CD4-positive, alpha-beta T cell treated with Interleukin-17A for 1 hour (primary cell): ENCODE results near the gene SLC25A28.

ENCODE experiments used
- DNase-seq: peaks from one replicate; pipeline ENCODE4 v3.0.0-alpha.2; 2020

Gene SLC25A28, protein sequence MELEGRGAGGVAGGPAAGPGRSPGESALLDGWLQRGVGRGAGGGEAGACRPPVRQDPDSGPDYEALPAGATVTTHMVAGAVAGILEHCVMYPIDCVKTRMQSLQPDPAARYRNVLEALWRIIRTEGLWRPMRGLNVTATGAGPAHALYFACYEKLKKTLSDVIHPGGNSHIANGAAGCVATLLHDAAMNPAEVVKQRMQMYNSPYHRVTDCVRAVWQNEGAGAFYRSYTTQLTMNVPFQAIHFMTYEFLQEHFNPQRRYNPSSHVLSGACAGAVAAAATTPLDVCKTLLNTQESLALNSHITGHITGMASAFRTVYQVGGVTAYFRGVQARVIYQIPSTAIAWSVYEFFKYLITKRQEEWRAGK

GRCh38 chr10:99619851-99620710 lies at the start of gene SLC25A28:
SLC25A28 (minus strand) TSS chr10:99620439; CDS start chr10:99620335, 104 bp downstream.
- DNase-seq = peak; percentile 99

GRCh38 chr10:99667108-99667751 lies 47.0 kb upstream of the SLC25A28 start:
- no peak for DNase-seq

- no peak for DNase-seq
Measured at GRCh38 chr10:99665304-99665703, 45.1 kb upstream of the SLC25A28 start.

GRCh38 chr10:99661377-99661763 lies 41.1 kb upstream of the SLC25A28 start:
- no peak for DNase-seq

DNA sequence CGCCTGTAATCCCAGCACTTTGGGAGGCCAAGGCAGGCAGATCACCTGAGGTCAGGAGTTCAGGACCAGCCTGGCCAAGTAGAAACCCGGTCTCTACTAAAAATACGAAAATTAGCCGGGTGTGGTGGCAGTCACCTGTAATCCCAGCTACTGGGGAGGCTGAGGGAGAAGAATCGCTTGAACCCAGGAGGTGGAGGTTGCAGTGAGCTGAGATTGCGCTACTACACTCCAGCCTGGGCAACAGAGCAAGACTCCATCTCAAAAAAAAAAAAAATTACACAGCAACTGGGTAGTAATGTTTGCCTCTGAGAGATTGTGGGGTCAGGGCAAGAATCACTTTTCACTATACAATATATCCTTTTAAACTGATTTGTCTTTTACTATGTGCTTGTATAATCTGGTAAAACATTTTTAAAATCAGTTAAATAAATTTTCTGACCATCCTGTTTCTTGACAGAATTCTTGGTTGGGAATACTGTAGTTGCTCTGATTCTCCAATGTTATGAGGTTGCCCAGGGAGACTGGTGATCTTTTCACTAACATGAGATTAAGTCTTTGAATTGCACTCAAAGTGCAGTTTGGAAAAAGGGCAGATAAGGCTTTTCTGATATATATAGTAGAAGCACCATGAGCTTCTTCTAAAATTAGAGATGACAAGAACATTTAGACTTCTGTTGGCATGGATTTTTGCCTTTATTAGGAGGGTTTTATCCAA lies 40.6 kb upstream of the SLC25A28 start:
- DNase-seq = no peak

DNA sequence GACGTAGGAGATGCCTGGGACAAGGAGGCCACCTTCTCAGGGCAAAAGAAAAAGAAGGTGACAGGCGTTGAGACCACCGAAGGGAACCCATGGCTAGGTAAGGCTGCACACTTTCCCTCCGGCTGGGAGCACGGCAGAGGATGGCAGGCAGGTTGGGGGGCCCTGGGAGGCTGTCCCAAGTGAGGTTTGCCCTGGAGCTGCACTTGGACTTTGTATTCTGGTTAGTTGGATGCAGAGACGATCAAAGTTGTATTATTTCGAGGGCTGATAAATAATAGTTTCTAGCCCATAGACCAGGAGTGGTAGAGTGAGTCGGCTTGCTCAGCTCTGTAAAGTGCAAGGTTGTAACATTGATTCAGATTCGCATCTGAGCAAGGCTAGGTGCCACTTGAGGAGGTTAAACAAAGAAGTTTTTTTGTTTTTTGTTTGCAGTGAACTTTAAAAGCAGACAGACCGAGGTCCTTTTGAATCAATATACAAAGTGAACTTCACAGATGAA lies 39.7 kb upstream of the SLC25A28 start:
- no peak for DNase-seq

- peak; percentile 91 for DNase-seq
Measured at GRCh38 chr10:99659031-99659867, 39.0 kb upstream of the SLC25A28 start, which contains the start of gene ENTPD7. ENTPD7 (plus strand) TSS chr10:99659509; CDS start chr10:99659957, 448 bp downstream.

DNA sequence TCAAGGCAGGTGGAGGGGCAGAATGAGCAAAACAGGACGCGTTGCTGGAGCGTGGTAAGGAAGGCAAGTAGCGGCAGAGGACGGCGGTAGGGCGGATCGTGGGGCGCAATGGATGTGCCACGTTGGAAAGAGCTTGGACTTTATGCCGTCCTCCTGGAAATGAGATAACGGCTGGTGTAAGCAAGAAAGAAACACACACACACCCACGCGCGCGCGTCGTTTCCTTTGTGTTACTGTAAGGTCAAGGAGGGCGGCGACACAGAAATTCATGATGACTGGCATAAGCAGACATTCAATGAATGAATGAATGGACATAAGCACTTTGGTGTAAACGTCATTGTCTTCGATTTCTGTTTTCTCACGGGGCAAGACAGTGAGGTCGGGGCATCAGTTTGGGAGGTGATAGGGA lies 38.4 kb upstream of the SLC25A28 start:
- peak; percentile 44 for DNase-seq

- DNase-seq = no peak
Measured at GRCh38 chr10:99656199-99657064, 36.2 kb upstream of the SLC25A28 start.

DNA sequence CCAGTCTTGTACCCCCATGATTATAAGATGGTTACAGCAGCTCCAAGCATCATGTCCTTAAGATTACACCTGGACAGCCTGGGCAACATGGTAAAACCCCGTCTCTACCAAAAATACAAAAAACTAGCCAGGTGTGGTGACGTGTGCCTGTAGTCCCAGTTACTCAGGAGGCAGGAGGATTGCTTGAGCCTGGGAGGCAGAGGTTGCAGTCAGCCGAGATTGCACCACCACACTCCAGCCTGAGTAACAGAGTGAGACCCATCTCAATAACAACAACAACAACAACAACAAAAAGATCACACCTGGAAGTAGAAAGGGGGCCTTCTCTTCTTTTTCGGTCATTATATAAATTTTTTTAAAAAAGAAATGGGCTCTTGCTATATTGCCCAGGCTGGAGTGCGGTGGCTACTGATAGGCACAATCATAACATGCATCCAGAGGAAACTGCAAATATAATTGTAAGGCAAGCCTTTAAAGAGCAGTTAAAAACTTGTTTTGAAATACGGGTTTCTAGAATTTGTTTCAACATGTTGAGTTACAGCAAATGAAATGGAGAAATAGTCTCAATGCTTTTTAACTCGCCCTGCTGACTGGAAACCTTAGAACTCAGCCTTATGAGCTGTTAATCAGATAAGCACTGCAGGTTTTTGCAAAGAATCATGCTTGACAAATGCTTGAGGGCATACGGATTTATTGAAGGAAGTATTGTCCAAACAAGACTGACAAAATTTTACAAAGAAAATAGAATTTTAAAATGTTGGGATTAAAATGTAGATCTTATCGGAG lies 34.3 kb upstream of the SLC25A28 start:
- DNase-seq = no peak

GRCh38 chr10:99652800-99653390 lies 32.7 kb upstream of the SLC25A28 start:
- no peak for DNase-seq

GRCh38 chr10:99648717-99649116 lies 28.5 kb upstream of the SLC25A28 start:
- no peak for DNase-seq

DNA sequence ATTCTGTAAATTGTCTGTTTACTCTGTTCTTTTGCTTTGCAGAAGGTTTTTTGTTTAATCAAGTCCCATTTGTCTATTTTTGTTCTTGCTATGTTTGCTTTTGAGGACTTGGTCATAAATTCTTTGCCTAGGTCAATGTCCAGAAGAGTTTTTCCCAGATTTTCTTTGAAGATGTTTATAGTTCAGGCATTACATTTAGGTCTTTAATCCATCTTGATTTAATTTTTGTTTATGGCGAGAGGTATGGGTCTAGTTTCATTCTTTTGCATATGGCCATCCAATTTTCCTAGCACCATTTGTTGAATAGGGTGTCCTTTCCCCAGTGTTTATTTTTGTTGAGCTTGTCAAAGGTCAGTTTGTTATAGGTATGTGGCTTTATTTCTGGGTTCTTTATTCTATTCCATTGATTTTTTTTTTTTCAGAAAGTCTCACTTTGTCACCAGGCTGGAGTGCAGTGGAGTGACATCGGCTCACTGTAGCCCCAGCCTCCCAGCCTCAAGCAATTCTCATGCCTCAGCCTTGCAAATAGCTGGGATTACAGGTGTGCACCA lies 27.4 kb upstream of the SLC25A28 start:
- DNase-seq = no peak

DNA sequence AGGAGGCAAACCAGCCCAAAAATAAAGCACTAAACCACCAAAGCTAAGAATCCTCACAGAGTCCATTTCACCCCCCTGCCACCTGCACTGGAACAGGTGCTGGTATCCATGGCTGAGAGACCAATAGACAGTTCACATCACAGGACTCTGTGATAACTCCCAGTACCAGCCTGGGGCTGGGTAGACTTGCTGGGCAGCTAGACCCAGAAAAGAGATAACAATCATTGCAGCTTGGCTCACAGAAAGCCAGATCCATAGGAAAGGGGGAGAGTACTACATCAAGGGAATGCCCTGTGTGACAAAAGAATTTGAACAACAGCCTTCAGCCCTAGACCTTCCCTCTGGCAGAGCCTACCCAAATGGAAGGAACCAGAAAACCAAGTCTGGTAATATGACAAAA lies 13.6 kb upstream of the SLC25A28 start:
- DNase-seq = no peak

DNA sequence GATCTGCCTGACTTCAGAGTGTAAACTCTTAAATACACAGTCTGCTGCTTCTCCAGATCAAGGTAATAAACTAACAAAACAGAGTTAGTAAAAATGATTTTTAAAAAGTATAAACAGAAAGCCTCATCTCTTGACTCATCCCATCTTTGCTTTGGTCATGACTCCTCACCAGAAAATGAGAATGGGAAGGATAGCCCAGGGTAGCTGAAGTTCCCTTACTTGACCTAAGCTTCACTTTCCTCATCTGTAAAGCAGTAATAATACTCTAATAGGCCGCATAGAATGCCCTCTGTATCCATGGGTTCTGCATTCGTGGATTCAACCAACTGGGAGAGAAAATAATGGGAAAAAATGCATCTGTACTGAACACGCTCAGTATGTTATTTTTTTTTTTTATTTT lies 11.3 kb upstream of the SLC25A28 start:
- no peak for DNase-seq

- no peak for DNase-seq
Measured at GRCh38 chr10:99630991-99631390, 10.8 kb upstream of the SLC25A28 start.

GRCh38 chr10:99630433-99630832 lies 10.2 kb upstream of the SLC25A28 start:
- peak; percentile 26 for DNase-seq

- DNase-seq = no peak
Measured at GRCh38 chr10:99629625-99629978, 9.4 kb upstream of the SLC25A28 start.
